Keratinocyte (primary cell): ENCODE measurements around the gene DNHD1. TPM values are rescaled to one million over a fixed set of nuclear protein-coding genes. Genes with fewer than 3 reads are reported as not detected.

Experiments
- DNase-seq: peaks from one replicate; pipeline ENCODE4 v3.0.0-alpha.2; 2011; ENCODE audit warnings: low read depth, missing footprints, low spot score
- FAIRE-seq: peaks from 2 replicates; lab custom pipeline; 2011; peaks lifted over from hg19 to GRCh38; lab: Jason Lieb, UNC
- H2AFZ ChIP-seq: 2 replicates; pipeline ENCODE4 v1.6.0; 2012; ENCODE audit warnings: low read length, control low read depth, inconsistent platforms; ENCODE audit not compliant: control insufficient read depth
- H3K27ac ChIP-seq: 2 replicates; pipeline ENCODE4 v1.5.1; 2011; ENCODE audit warnings: low read length; ENCODE audit not compliant: control insufficient read depth, insufficient read depth
- H3K27me3 ChIP-seq: 3 replicates; pipeline ENCODE4 v1.6.0; 2011; ENCODE audit warnings: low read length; ENCODE audit not compliant: control insufficient read depth, insufficient read depth; ENCODE audit errors: extremely low read depth
- H3K36me3 ChIP-seq, 2 experiments: 2 replicates in 1 of 2; 3 replicates in 1 of 2; pipeline ENCODE4 v1.5.1; 2011; ENCODE audit warnings: low read length in 2 of 2, mild to moderate bottlenecking in 1 of 2; ENCODE audit not compliant: control insufficient read depth in 2 of 2, insufficient read depth in 2 of 2; ENCODE audit errors: extremely low read depth in 1 of 2
- H3K4me1 ChIP-seq: 3 replicates; pipeline ENCODE4 v1.5.1; 2011; ENCODE audit warnings: low read length; ENCODE audit not compliant: control insufficient read depth, insufficient read depth; ENCODE audit errors: extremely low read depth
- H3K4me2 ChIP-seq: 3 replicates; pipeline ENCODE4 v1.6.0; 2011; ENCODE audit warnings: low read depth, low read length; ENCODE audit not compliant: control insufficient read depth, insufficient read depth; ENCODE audit errors: extremely low read depth
- H3K4me3 ChIP-seq, 3 experiments: fragments of 200-600 bp in 1 of 3; sonication (generic) in 1 of 3; 2 replicates in 2 of 3; 3 replicates in 1 of 3; pipeline ENCODE4 v1.5.1; 2011 to 2016; ENCODE audit warnings: low read length in 3 of 3, mild to moderate bottlenecking in 3 of 3, control low read depth in 2 of 3, inconsistent platforms in 1 of 3, low read depth in 1 of 3, mixed read lengths in 1 of 3, mixed run types in 1 of 3, moderate library complexity in 1 of 3; ENCODE audit not compliant: control insufficient read depth in 2 of 3, insufficient read depth in 2 of 3; ENCODE audit errors: extremely low read depth in 1 of 3
- H3K79me2 ChIP-seq: 2 replicates; pipeline ENCODE4 v1.6.0; 2012; ENCODE audit warnings: low read length; ENCODE audit not compliant: control insufficient read depth, insufficient read depth
- H3K9ac ChIP-seq: 3 replicates; pipeline ENCODE4 v1.6.0; 2011; ENCODE audit warnings: low read length; ENCODE audit not compliant: control insufficient read depth, insufficient read depth; ENCODE audit errors: extremely low read depth
- H3K9me1 ChIP-seq: 3 replicates; pipeline ENCODE4 v1.6.0; 2011; ENCODE audit warnings: low read length; ENCODE audit not compliant: control insufficient read depth, insufficient read depth; ENCODE audit errors: extremely low read depth
- H3K9me3 ChIP-seq: 2 replicates; pipeline ENCODE4 v1.5.1; 2012; ENCODE audit warnings: low read depth, low read length; ENCODE audit not compliant: control insufficient read depth
- H4K20me1 ChIP-seq: 3 replicates; pipeline ENCODE4 v1.6.0; 2011; ENCODE audit warnings: low read length; ENCODE audit not compliant: control insufficient read depth, insufficient read depth; ENCODE audit errors: extremely low read depth
- CTCF ChIP-seq, 3 experiments: IDR thresholded peaks in 1 of 3; conservative IDR thresholded peaks in 1 of 3; optimal IDR thresholded peaks in 1 of 3; 2 replicates in 2 of 3; 3 replicates in 1 of 3; pipeline versions ENCODE3 to v1.5.1; 2011; ENCODE audit warnings: low read length in 3 of 3, mild to moderate bottlenecking in 3 of 3, moderate library complexity in 2 of 3, control low read depth in 1 of 3, inconsistent platforms in 1 of 3; ENCODE audit not compliant: insufficient read depth in 2 of 3; ENCODE audit errors: extremely low read depth in 1 of 3
- EZH2 ChIP-seq: IDR thresholded peaks from one replicate; pipeline ENCODE4 v1.6.1; 2012; ENCODE audit warnings: inconsistent platforms, mild to moderate bottlenecking, low read length, moderate library complexity
- dilution Hi-C: fragments of 300-500 bp; cut with MboI; formaldehyde crosslinking; loops from one replicate; pipeline ENCODE4 v1.7.0; 2020; ENCODE audit warnings: low sequenced_read_pairs; ENCODE audit not compliant: extremely low pct_ligation_motif_present
- polyA plus RNA-seq, 5 experiments: library from polyadenylated mRNA; depleted of rRNA in 3 of 5; stranded (reverse) in 3 of 5; stranded (forward) in 1 of 5; unstranded in 1 of 5; fragments of >200 nt; gene quantifications; 1 replicate in 1 of 5; 2 replicates in 3 of 5; 3 replicates in 1 of 5; pipeline versions ENCODE4 v1.2.1 to v1.2.3, GENCODE V29; 2011 to 2012; ENCODE audit warnings: missing spikeins in 2 of 5, low read depth in 1 of 5, low replicate concordance in 1 of 5

DNHD1 gene
- polyA plus RNA-seq, 1 donor (not counting 4 experiments of a cell fraction or from before 2014, with no cell fraction given): 2.9 TPM

GRCh38 chr11:6452219-6452618, 44.9 kb upstream of the DNHD1 start:
- no peaks in the 10 kb centered on the region for H3K79me2 ChIP-seq
- FAIRE-seq: no peak
- no peak overlapping the region for H3K27ac ChIP-seq
- H3K9me3 ChIP-seq: no peaks in the 10 kb centered on the region
- no peak overlapping the region for H3K4me2 ChIP-seq
- no peak overlapping the region for H3K4me3 ChIP-seq
- H3K4me1 ChIP-seq: no peaks in the 10 kb centered on the region
- dilution Hi-C loops: no loop called here
- no peaks in the 10 kb centered on the region for H4K20me1 ChIP-seq
- H3K9ac ChIP-seq: no peak overlapping the region
- H2AFZ ChIP-seq: no peak overlapping the region
- TF ChIP-seq EZH2 (no peak), CTCF (optimal IDR thresholded peaks at IDR 0.05 in 1 of 3, IDR thresholded peaks at IDR 0.05 in 1 of 3, conservative IDR thresholded peaks at IDR 0.05 in 1 of 3; ENCODE audit: extremely low read depth in 1 of 3, insufficient read depth in 2 of 3, low read length in 3 of 3) (no peak)
- H3K36me3 ChIP-seq: peaks cover 10 to 25% of the 10 kb centered on the region in 2 experiments
- no peaks in the 10 kb centered on the region for H3K9me1 ChIP-seq
- no peak for DNase-seq
- no peaks in the 10 kb centered on the region for H3K27me3 ChIP-seq

GRCh38 chr11:6453152-6453551, 43.9 kb upstream of the DNHD1 start:
- Histone ChIP-seq H3K79me2 (no peaks in the 10 kb centered on the region), H2AFZ (no peak overlapping the region), H3K9me1 (no peaks in the 10 kb centered on the region), H3K4me2 (no peak overlapping the region), H3K36me3 (peaks cover 8 to 30% of the 10 kb centered on the region in 2 experiments), H3K9me3 (no peaks in the 10 kb centered on the region), H3K4me1 (no peaks in the 10 kb centered on the region), H3K27ac (no peak overlapping the region), H3K9ac (no peak overlapping the region), H4K20me1 (no peaks in the 10 kb centered on the region), H3K27me3 (no peaks in the 10 kb centered on the region), H3K4me3 (no peak overlapping the region)
- dilution Hi-C loops: no loop called here
- no peak for TF ChIP-seq EZH2
- no peak for TF ChIP-seq CTCF (optimal IDR thresholded peaks at IDR 0.05 in 1 of 3, IDR thresholded peaks at IDR 0.05 in 1 of 3, conservative IDR thresholded peaks at IDR 0.05 in 1 of 3; ENCODE audit: extremely low read depth in 1 of 3, insufficient read depth in 2 of 3, low read length in 3 of 3)
- FAIRE-seq (no peak), DNase-seq (no peak)
